SK-MEL-5 (cell line): ENCODE results near the gene SDK1. TPM values are rescaled to one million over a fixed set of nuclear protein-coding genes. Genes with fewer than 3 reads are reported as not detected.
"Not testable (repeated sequence)": the region's sequence is repeated elsewhere in the genome, so short reads cannot be mapped to it uniquely, and the experiment has no call there.

Experiments
- DNase-seq: peaks from one replicate; pipeline ENCODE4 v3.0.0-alpha.2; 2016; ENCODE audit warnings: low read depth, low spot score
- in situ Hi-C: cut with HindIII; loops from 2 replicates; pipeline ENCODE4 v1.10.0; 2016; ENCODE audit warnings: low sequenced_read_pairs, high pct_unique_total_duplicates, low pct_unique_long_range_greater_than_20kb
- total RNA-seq: library from RNA; depleted of rRNA; stranded (reverse); fragments of >200 nt; shearing (Covaris generic); gene quantifications from 2 replicates; pipeline ENCODE4 v1.2.3, GENCODE V29; 2014

Gene SDK1
- total RNA-seq, 1 experiment from 2014 or later: 0.13 TPM

GRCh38 chr7:4257146-4258111 lies 956.4 kb downstream of the SDK1 start:
- peak; percentile 21 for DNase-seq
- in situ Hi-C loops: no loop called here

DNA sequence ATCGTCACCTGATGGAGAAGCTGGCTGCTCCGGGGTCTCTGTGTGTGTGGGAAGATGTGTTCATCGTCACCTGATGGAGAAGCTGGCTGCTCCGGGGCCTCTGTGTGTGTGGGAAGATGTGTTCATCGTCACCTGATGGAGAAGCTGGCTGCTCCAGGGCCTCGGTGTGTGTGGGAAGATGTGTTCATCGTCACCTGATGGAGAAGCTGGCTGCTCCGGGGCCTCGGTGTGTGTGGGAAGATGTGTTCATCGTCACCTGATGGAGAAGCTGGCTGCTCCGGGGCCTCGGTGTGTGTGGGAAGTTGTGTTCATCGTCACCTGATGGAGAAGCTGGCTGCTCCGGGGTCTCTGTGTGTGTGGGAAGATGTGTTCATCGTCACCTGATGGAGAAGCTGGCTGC lies 959.1 kb downstream of the SDK1 start:
- in situ Hi-C loops, DNase-seq: not testable (repeated sequence)

GRCh38 chr7:4260867-4261600 lies 960.0 kb downstream of the SDK1 start:
- DNase-seq: no peak
- in situ Hi-C loops: no loop called here

DNA sequence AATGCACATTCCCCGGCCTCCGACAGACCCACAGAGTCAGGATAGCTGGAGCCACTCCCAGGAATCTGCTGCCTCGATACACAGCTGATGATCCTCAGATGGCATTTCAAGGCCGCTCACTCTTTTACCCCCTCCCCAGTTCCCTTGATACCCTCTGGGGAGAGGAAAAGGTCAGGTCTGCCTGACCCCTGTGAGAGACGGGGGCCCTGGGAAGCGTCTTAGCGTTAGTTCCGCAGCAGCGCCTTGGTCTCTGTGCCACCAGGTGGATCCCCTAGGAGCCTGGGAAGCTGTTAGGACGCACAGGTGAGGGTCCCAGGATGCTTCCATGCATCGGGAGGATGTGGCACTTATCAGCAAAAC lies 960.5 kb downstream of the SDK1 start:
- no peak for DNase-seq
- in situ Hi-C loops: no loop called here

DNA sequence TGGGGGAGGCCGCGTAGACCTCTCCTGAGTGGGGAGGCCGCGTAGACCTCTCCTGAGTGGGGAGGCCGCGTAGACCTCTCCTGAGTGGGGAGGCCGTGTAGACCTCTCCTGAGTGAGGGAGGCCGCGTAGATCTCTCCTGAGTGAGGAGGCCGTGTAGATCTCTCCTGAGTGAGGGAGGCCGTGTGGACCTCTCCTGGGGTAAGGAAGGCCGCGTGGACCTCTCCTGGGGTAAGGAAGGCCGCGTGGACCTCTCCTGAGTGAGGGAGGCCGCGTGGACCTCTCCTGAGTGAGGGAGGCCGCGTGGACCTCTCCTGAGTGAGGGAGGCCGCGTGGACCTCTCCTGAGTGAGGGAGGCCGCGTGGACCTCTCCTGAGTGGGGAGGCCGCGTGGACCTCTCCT lies 963.2 kb downstream of the SDK1 start:
- DNase-seq, in situ Hi-C loops: not testable (repeated sequence)

DNA sequence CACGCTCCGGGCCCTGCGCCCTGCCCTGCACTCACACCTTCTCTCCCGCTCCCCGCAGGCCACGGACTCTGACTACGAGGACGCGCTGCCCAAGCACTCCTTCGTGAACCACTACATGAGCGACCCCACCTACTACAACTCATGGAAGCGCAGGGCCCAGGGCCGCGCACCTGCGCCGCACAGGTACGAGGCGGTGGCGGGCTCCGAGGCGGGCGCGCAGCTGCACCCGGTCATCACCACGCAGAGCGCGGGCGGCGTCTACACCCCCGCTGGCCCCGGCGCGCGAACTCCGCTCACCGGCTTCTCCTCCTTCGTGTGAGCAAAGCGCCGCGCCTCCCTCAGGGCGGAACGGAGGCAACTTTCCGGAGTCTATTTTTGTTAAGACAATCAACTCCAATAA lies 964.0 kb downstream of the SDK1 start:
- DNase-seq: no peak
- in situ Hi-C loops: no loop called here

GRCh38 chr7:4265676-4266075 lies 964.6 kb downstream of the SDK1 start:
- DNase-seq: no peak
- in situ Hi-C loops: no loop called here

DNA sequence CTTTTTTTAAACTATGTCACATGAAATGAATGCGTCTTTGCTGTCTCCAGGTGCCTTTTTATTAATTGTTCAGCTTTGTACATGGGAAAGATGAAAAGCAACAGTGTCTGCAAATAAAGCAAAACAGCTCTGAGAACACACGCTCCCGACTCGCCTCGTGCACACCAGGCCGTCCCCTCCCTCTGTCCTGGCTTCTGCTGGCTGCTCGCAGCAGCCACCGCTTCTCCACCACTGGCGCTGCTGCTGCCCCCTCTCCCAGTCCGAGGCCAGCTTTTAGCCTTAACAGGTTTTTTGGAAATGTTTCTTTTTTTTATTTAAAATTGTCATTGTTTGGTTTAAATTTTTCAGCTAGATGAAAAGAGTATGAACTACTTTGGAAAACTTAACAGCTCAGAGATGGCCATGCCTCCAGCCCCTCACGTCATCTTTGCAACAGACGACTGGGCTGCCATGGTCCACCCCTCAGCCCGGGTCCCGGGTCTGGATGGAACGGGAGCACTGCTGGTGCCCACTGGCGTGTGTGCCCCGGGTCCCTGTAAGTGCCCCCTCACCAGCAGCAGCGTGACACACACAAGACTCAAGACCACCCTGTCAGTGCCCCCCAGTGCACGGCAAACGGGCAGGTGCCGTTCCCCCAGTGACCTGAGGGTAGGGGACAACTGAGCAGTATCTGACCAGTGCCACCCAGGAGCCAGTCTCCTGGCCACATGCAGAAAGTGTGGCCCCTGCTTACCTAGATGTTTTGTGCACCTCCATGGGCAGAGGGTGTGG lies 965.4 kb downstream of the SDK1 start:
- no peak for DNase-seq
- in situ Hi-C loops: no loop called here

DNA sequence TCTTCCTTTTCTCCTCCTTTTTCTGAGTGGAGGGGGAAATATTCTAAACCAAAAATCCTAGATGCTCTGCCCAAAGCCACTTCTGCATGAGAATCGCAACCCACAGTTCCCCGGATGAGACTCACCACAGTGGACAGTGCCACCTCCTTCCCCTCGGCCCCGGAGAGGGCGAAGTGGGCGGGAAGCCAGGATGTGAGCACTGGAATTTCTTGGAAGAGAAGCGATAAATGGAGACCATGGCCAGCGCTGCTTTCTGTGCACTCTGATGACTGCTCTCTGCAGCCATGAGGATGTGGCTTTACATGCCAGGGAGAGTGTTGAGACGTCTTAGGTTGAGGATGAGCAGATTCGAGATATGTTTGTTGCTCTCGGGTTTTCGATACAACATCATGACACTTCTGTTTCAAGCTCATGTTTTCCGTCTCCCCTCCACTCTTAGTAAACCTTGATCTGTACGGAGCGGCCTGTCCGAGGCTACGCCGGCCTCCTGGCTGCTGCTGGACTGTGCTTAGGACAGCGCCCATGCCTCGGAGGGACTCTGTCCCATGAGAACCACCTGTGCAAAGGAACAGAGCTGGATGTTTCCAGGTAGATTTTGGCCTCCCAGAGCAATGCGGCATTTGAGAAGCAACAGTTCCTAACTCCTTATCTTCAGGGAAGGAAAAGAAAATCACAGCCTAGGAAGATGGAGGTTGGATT lies 966.4 kb downstream of the SDK1 start:
- in situ Hi-C loops: no loop called here
- no peak for DNase-seq

DNA sequence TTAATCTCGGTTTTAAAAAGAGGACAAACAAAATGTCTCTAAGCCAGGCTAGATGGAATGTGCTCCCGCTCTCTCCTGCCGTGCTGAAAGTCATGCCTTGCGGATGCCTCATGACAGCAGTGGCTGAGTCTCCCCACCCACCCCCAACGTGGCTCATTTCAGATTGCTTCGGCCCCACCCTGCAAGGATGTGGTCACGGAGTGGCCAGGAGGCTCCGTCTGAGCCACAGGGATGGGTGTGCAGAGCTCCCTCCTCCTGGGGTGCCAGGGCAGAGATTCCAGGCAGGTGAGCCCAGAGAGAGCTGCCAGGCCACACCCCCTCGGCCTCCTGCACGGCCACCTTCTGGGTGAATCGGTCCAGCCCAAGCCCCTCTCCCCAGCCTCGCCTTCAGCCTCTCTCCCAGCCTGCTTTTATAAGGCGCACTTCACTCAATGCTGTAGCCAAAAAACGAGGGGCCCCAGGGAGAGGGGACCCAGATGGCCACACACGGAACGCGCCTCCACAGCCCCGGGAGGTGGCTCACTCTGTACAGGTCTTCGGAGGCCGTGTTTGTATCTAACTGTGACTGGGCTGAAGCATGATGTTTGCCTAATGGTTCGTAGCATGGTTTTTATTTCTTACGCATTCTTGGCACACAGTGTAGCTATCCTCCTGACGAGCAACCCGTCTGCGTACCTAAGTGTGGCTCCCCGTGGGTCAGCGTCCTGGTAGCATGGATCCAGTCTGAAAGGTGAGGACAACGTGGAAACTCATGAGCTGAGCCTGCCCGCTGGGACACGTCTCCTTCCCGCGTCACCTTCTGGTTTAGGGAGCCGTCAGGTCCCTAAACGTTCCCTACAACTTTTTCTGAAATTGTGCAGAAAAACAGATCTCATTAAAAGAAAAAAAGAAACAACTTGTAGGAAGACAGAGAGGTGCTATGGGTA lies 967.3 kb downstream of the SDK1 start:
- no peak for DNase-seq
- in situ Hi-C loops: no loop called here

- in situ Hi-C loops: no loop called here
- no peak for DNase-seq
Observed at GRCh38 chr7:4269086-4269485, 968.0 kb downstream of the SDK1 start.

GRCh38 chr7:4269746-4270145 lies 968.7 kb downstream of the SDK1 start:
- in situ Hi-C loops: no loop called here

GRCh38 chr7:4270268-4270667 lies 969.2 kb downstream of the SDK1 start:
- in situ Hi-C loops: no loop called here
- no peak for DNase-seq

More at GRCh38 chr7:4269746-4270145, 968.7 kb downstream of the SDK1 start:
- DNase-seq: no peak

- in situ Hi-C loops: no loop called here
- DNase-seq: no peak
Observed at GRCh38 chr7:4270941-4271715, 970.1 kb downstream of the SDK1 start.

- DNase-seq: no peak
- in situ Hi-C loops: no loop called here
Observed at GRCh38 chr7:4271716-4272015, 970.6 kb downstream of the SDK1 start.

DNA sequence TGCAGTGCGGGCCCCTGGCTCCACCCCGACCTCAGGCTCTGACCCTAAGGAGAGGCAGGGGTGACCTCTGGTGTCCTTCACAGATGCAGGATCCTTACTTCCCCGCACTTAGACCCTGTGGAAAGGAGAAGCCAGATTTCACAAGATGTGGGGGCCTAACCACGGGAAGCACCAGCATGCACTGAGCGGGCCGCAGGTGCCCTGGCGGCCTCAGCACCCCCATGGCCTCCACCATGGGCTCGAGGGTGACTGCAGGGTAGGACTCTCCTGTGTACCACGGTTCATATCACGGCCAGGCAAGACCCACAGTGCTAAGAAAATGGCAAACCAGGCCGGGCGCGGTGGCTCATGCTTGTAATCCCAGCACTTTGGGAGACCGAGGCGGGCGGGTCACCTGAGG lies 971.1 kb downstream of the SDK1 start:
- in situ Hi-C loops: no loop called here
- DNase-seq: no peak
